Measurements from ENCODE around the gene STAG1.

DNA sequence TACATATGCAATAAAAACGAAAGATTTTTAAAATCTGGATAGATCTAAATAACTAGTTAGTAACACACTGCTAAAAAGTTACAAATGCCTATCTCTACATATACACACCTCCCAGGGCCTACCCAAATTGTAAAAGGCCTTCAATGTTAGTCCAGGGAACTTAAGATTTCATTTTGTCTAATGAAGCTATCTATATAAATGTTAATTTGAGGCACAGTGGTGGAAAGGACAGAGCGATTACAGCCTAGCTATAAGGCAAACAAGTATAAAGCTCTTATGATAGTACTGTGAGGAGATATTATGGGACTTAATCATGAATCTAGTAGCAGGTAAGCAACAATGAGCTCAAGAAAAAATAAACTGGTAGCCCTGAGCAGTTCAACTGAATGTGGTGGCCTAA, 101.7 kb downstream of the STAG1 start:
- no peak for TF ChIP-seq POLR2A (IDR thresholded peaks at IDR 0.05)
- TF ChIP-seq, protein P1, sequence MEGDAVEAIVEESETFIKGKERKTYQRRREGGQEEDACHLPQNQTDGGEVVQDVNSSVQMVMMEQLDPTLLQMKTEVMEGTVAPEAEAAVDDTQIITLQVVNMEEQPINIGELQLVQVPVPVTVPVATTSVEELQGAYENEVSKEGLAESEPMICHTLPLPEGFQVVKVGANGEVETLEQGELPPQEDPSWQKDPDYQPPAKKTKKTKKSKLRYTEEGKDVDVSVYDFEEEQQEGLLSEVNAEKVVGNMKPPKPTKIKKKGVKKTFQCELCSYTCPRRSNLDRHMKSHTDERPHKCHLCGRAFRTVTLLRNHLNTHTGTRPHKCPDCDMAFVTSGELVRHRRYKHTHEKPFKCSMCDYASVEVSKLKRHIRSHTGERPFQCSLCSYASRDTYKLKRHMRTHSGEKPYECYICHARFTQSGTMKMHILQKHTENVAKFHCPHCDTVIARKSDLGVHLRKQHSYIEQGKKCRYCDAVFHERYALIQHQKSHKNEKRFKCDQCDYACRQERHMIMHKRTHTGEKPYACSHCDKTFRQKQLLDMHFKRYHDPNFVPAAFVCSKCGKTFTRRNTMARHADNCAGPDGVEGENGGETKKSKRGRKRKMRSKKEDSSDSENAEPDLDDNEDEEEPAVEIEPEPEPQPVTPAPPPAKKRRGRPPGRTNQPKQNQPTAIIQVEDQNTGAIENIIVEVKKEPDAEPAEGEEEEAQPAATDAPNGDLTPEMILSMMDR (IDR thresholded peaks at IDR 0.05): no peak
- no peak for TF ChIP-seq POLR2AphosphoS5 (IDR thresholded peaks at IDR 0.05; ENCODE audit: insufficient read depth in 1 of 2, low read depth in 1 of 2)

Data from vagina (tissue), 2 donors.